Astrocyte (in vitro differentiated cells and primary cell): ENCODE results near the gene DOP1A.

Experiments used
- CTCF ChIP-seq: IDR thresholded peaks from 2 replicates; pipeline ENCODE4 v1.5.1; 2011; ENCODE audit warnings: low read depth, mild to moderate bottlenecking, inconsistent platforms, low read length, moderate library complexity; ENCODE audit not compliant: insufficient read depth
- EZH2 ChIP-seq: IDR thresholded peaks from 2 replicates; pipeline ENCODE4 v1.6.1; 2012; ENCODE audit warnings: mild to moderate bottlenecking, low read length, inconsistent platforms; ENCODE audit not compliant: insufficient read depth

- no peak for TF ChIP-seq EZH2
- no peak for TF ChIP-seq CTCF
Observed at GRCh38 chr6:83169106-83169505, 101.6 kb downstream of the DOP1A start.
